Heart right ventricle (tissue), 16 donors: ENCODE data around the gene SCN10A. TPM values are rescaled to one million over a fixed set of nuclear protein-coding genes. Genes with fewer than 3 reads are reported as not detected.

Experiments
- ATAC-seq, 8 donors: fragments of 200-7000 bp; cut with Tn5 transposase; one replicate each; pipeline ENCODE4 v1.9.1; 2020; ENCODE audit warnings: mild to moderate bottlenecking in 8 of 8, moderate library complexity in 8 of 8, moderate number of reproducible peaks in 1 of 8
- DNase-seq, 2 donors: peaks; one replicate each; pipeline ENCODE4 v3.0.0-alpha.2; 2020
- H3K27ac ChIP-seq, 10 donors: fragments of 200-600 bp; sonication (generic) in 2 of 10; one replicate each; pipeline versions ENCODE4 v1.5.0 to v1.8.0; 2020 to 2022; ENCODE audit warnings: mild to moderate bottlenecking in 3 of 10
- H3K27me3 ChIP-seq, 7 donors: fragments of 200-600 bp; one replicate each; pipeline ENCODE4 v1.8.0; 2021 to 2022; ENCODE audit warnings: mild to moderate bottlenecking in 2 of 7
- H3K36me3 ChIP-seq, 9 donors: fragments of 200-600 bp; sonication (generic) in 1 of 9; one replicate each; pipeline versions ENCODE4 v1.5.0 to v1.8.0; 2020 to 2022; ENCODE audit warnings: mild to moderate bottlenecking in 2 of 9
- H3K4me1 ChIP-seq, 9 donors: fragments of 200-600 bp; sonication (generic) in 1 of 9; one replicate each; pipeline versions ENCODE4 v1.5.0 to v1.8.0; 2020 to 2022; ENCODE audit warnings: mild to moderate bottlenecking in 4 of 9
- H3K4me3 ChIP-seq, 10 donors: fragments of 200-600 bp; sonication (generic) in 2 of 10; one replicate each; pipeline versions ENCODE4 v1.5.0 to v1.8.0; 2020 to 2022; ENCODE audit warnings: mild to moderate bottlenecking in 7 of 10, moderate library complexity in 2 of 10
- H3K9me3 ChIP-seq, 11 donors: fragments of 200-600 bp in 10 of 11; sonication (generic) in 2 of 11; one replicate each; pipeline versions ENCODE4 v1.5.0 to v1.8.0; 2013 to 2022; ENCODE audit warnings: mild to moderate bottlenecking in 2 of 11, control low read depth in 1 of 11, moderate library complexity in 1 of 11
- CTCF ChIP-seq, 9 donors: fragments of 200-600 bp; sonication (generic) in 2 of 9; IDR thresholded peaks; one replicate each; pipeline versions ENCODE4 v1.5.0 to v1.8.0; 2021 to 2022; ENCODE audit warnings: antibody characterized with exemption in 9 of 9, mild to moderate bottlenecking in 5 of 9, moderate library complexity in 1 of 9
- WGBS, 2 donors: extraction: QIAGEN DNeasy Blood & Tissue Kit; methylation state at CpG; one replicate each; pipeline ENCODE4 v1.1.7; 2013; ENCODE audit warnings: inconsistent platforms in 1 of 2; 5-methylcytosine and 5-hydroxymethylcytosine counted together
- intact Hi-C, 10 donors: fragments of 100-400 bp; cut with DNase I; formaldehyde crosslinking; loops; one replicate each; pipeline versions ENCODE4 v1.11.1 to v1.14.2; 2022
- polyA plus RNA-seq, 2 donors: library from polyadenylated mRNA; stranded (reverse); fragments of 200-250 nt; gene quantifications; one replicate each; pipeline ENCODE4 v1.2.3, GENCODE V29; 2013
- total RNA-seq, 10 donors: library from RNA; stranded (reverse); fragmentation: NEBNext Ultra II Directional in 3 of 10; extraction: Animal tissue kit (Norgen Biotek cat#: 25700) in 3 of 10; gene quantifications; one replicate each; pipeline versions ENCODE4 v1.2.1 to v1.2.4, GENCODE V29; 2021 to 2023
- donor health status: Arrhythmogenic right ventricular cardiomyopathy.
- donor health status: ischemic (EF 13 %, LVEDD 7.1; RV severe dilation, severe dysfunction).
- donor health status: healthy with polysubstance abuse.
- donor health status: DM: no; HTN: yes; CAD: no.
- donor health status: DM: no; HTN: no; CAD: no.
- donor health status: ischemic (EF 25% LVEDD 6.9; RV normal size, moderate dysfunction).
- donor health status: ischemic (EF 25% LVEDD 5.7; RV mildly dilated, moderate dysfunction).
- donor health status: healthy.
- donor health status: DM: yes; HTN: yes; CAD: no.
- donor health status: Ischemic cardiomyopathy.
- donor health status: ischemic (EF 35%, LVEDD 5.7; RV mildly dilated, moderate dysfunction).
- donor health status: nonischemic (EF 11% LVEDD 7.7; RV severe dilation, severe dysfunction).
- donor health status: DM: yes; HTN: yes; CAD: no.
- donor health status: PGD.
- donor health status: ischemic (EF 29% LVEDD 5.4; RV normal size, mild dysfunction).
- donor health status: nonischemic (EF 23%, LVEDD 6.1; RV moderate dilation, normal function).

SCN10A gene
- total and polyA plus RNA-seq, 12 donors, result 0.03 to 0.36 (median 0.07) TPM

- Histone ChIP-seq H3K4me3 (no peak overlapping the region), H3K36me3 (no peaks in the 10 kb centered on the region), H3K4me1 (no peaks in the 10 kb centered on the region), H3K9me3 (no peaks in the 10 kb centered on the region), H3K27me3 (no peaks in the 10 kb centered on the region), H3K27ac (no peak overlapping the region)
- intact Hi-C loops, result no loop called here
- ATAC-seq, result no peak
- no peak for DNase-seq
- no peak for TF ChIP-seq CTCF (IDR thresholded peaks at IDR 0.05)
These were observed 104.7 kb downstream of the SCN10A start for GRCh38 chr3:38711321-38711720.

- no peak for ATAC-seq
- no peak for DNase-seq
- intact Hi-C loops, result no loop called here
- Histone ChIP-seq H3K4me3 (no peak overlapping the region), H3K9me3 (no peaks in the 10 kb centered on the region), H3K27ac (no peak overlapping the region), H3K27me3 (peaks cover 0 to 4% (median 0%) of the 10 kb centered on the region in 7 donors), H3K36me3 (no peaks in the 10 kb centered on the region), H3K4me1 (no peaks in the 10 kb centered on the region)
- peak in 5 of 9 donors; percentile 12 to 35 (median 27) for TF ChIP-seq CTCF (IDR thresholded peaks at IDR 0.05)
- WGBS, 2 donors, result 15 to 30% methylated on average over 1 of the region's 1 CpG
These were observed 108.3 kb downstream of the SCN10A start for GRCh38 chr3:38707730-38708129.

- no peaks in the 10 kb centered on the region for H3K9me3 ChIP-seq
- intact Hi-C loops, result no loop called here
- 65 to 67% methylated on average over 2 of the region's 2 CpGs for WGBS, 2 donors
- DNase-seq (no peak), ATAC-seq (no peak)
- TF ChIP-seq CTCF (IDR thresholded peaks at IDR 0.05), result no peak
- no peak overlapping the region for H3K27ac ChIP-seq
- no peak overlapping the region for H3K4me3 ChIP-seq
- peaks cover 0 to 7% (median 0%) of the 10 kb centered on the region in 9 donors for H3K4me1 ChIP-seq
- peaks cover 0 to 4% (median 0%) of the 10 kb centered on the region in 7 donors for H3K27me3 ChIP-seq
- no peaks in the 10 kb centered on the region for H3K36me3 ChIP-seq
These were observed 109.1 kb downstream of the SCN10A start for GRCh38 chr3:38706961-38707360.

- intact Hi-C loops, result loop anchor here in 1 of 10 donors (5.0 kb wide), 1 partner anchor 140 kb away; no protein-coding TSS in a partner anchor
- Histone ChIP-seq H3K4me1 (peaks cover 0 to 8% (median 0%) of the 10 kb centered on the region in 9 donors), H3K36me3 (no peaks in the 10 kb centered on the region), H3K9me3 (no peaks in the 10 kb centered on the region), H3K27ac (no peak overlapping the region), H3K27me3 (peaks cover 0 to 4% (median 0%) of the 10 kb centered on the region in 7 donors), H3K4me3 (no peak overlapping the region)
- 65 to 67% methylated on average over 3 of the region's 3 CpGs for WGBS, 2 donors
- no peak for DNase-seq
- ATAC-seq, result peak in 2 of 8 donors; percentile 64 to 76
- no peak for TF ChIP-seq CTCF (IDR thresholded peaks at IDR 0.05)
These were observed 113.8 kb downstream of the SCN10A start for GRCh38 chr3:38702231-38702630.
